H1 (cell line): ENCODE data around the gene TTC3. TPM values are rescaled to one million over a fixed set of nuclear protein-coding genes. Genes with fewer than 3 reads are reported as not detected.

Experiments
- CTCF ChIA-PET: fragments of 300-600 bp; sonication (Branson Sonifier 250); formaldehyde crosslinking; loops from one replicate; lab custom pipeline; 2021; ENCODE audit not compliant: partially characterized antibody; lab: Charles Lee
- POLR2A ChIA-PET: fragments of 300-600 bp; sonication (Branson Sonifier 250); formaldehyde crosslinking; loops from one replicate; lab custom pipeline; 2021; ENCODE audit warnings: inconsistent platforms; ENCODE audit not compliant: partially characterized antibody; lab: Charles Lee
- DNase-seq, 2 experiments: peaks; one replicate each; pipeline versions ENCODE4 v3.0.0 to v3.0.0-alpha.2; 2010 to 2022; ENCODE audit warnings: low spot score in 2 of 2, low read depth in 1 of 2, mixed read lengths in 1 of 2
- FAIRE-seq: peaks from 2 replicates; lab custom pipeline; 2011; peaks lifted over from hg19 to GRCh38; lab: Jason Lieb, UNC
- H2AFZ ChIP-seq: 2 replicates; pipeline ENCODE4 v1.8.1; 2012; ENCODE audit warnings: low read length, inconsistent platforms
- H2AK5ac ChIP-seq: 2 replicates; pipeline ENCODE4 v1.6.1; 2013; ENCODE audit warnings: low read depth, low read length
- H2BK120ac ChIP-seq: replicated peaks from 2 replicates; pipeline ENCODE3; 2013; ENCODE audit warnings: low read depth, low read length, inconsistent platforms
- H2BK12ac ChIP-seq: 2 replicates; pipeline ENCODE4 v1.6.1; 2013; ENCODE audit warnings: low read depth, low read length
- H2BK15ac ChIP-seq: 2 replicates; pipeline ENCODE4 v1.6.1; 2013; ENCODE audit warnings: low read length
- H2BK20ac ChIP-seq: 2 replicates; pipeline ENCODE4 v1.6.1; 2013; ENCODE audit warnings: low read length
- H2BK5ac ChIP-seq: 2 replicates; pipeline ENCODE4 v1.6.1; 2013; ENCODE audit warnings: low read depth, low read length
- H3K14ac ChIP-seq: 2 replicates; pipeline ENCODE4 v1.6.1; 2013; ENCODE audit warnings: inconsistent platforms; ENCODE audit not compliant: insufficient read length
- H3K18ac ChIP-seq: 2 replicates; pipeline ENCODE4 v1.6.1; 2013; ENCODE audit warnings: low read length; ENCODE audit errors: extremely low read depth
- H3K23ac ChIP-seq: 2 replicates; pipeline ENCODE4 v1.6.1; 2013; ENCODE audit warnings: inconsistent platforms; ENCODE audit not compliant: insufficient read length
- H3K23me2 ChIP-seq: 2 replicates; pipeline ENCODE4 v1.6.1; 2013; ENCODE audit warnings: low read depth, low read length
- H3K27ac ChIP-seq: 2 replicates; pipeline ENCODE4 v1.6.1; 2011; ENCODE audit warnings: low read depth, low read length, inconsistent platforms
- H3K27me3 ChIP-seq, 4 experiments: replicated peaks in 1 of 4; 1 replicate in 1 of 4; 2 replicates in 3 of 4; pipeline versions ENCODE4 v1.6.1 to v1.8.1; 2011 to 2013; ENCODE audit warnings: low read length in 3 of 4, mild to moderate bottlenecking in 3 of 4, inconsistent platforms in 2 of 4, mixed read lengths in 2 of 4, moderate library complexity in 1 of 4; ENCODE audit not compliant: control insufficient read depth in 3 of 4, insufficient read depth in 3 of 4; ENCODE audit errors: extremely low read depth in 1 of 4
- H3K36me3 ChIP-seq, 4 experiments: 2 replicates each; pipeline versions ENCODE4 v1.6.1 to v1.8.1; 2011 to 2013; ENCODE audit warnings: mild to moderate bottlenecking in 4 of 4, low read length in 3 of 4, moderate library complexity in 2 of 4, control low read depth in 1 of 4, inconsistent platforms in 1 of 4; ENCODE audit not compliant: insufficient read depth in 4 of 4, control insufficient read depth in 2 of 4
- H3K4ac ChIP-seq: replicated peaks from 2 replicates; pipeline ENCODE3; 2013; ENCODE audit warnings: low read length, low read depth, mixed read lengths, inconsistent platforms; ENCODE audit not compliant: insufficient read length
- H3K4me1 ChIP-seq, 4 experiments: replicated peaks in 1 of 4; 1 replicate in 1 of 4; 2 replicates in 3 of 4; pipeline versions ENCODE4 v1.6.1 to v1.8.1; 2011 to 2013; ENCODE audit warnings: low read length in 3 of 4, inconsistent platforms in 2 of 4, mixed read lengths in 1 of 4; ENCODE audit not compliant: insufficient read depth in 4 of 4, control insufficient read depth in 3 of 4
- H3K4me2 ChIP-seq, 2 experiments: 2 replicates each; pipeline versions ENCODE4 v1.6.1 to v1.8.1; 2011 to 2013; ENCODE audit warnings: low read depth in 2 of 2, low read length in 2 of 2, control low read depth in 1 of 2, inconsistent platforms in 1 of 2, mild to moderate bottlenecking in 1 of 2; ENCODE audit not compliant: insufficient read depth in 1 of 2
- H3K4me3 ChIP-seq, 4 experiments: fragments of 200-600, 300-600 bp in 1 of 4; sonication (generic), shearing (Covaris generic), sonication (Bioruptor Twin) in 1 of 4; 2 replicates each; pipeline versions ENCODE4 v1.5.1 to v1.8.1; 2011 to 2016; ENCODE audit warnings: low read length in 4 of 4, low read depth in 3 of 4, control low read depth in 2 of 4, inconsistent platforms in 2 of 4, mild to moderate bottlenecking in 2 of 4, mixed read lengths in 1 of 4, moderate library complexity in 1 of 4; ENCODE audit not compliant: insufficient read depth in 2 of 4; ENCODE audit errors: extremely low read depth in 1 of 4
- H3K56ac ChIP-seq: replicated peaks from 2 replicates; pipeline ENCODE3; 2013; ENCODE audit warnings: low read depth, mild to moderate bottlenecking, mixed read lengths, low read length, inconsistent platforms; ENCODE audit not compliant: insufficient read length
- H3K79me1 ChIP-seq: 2 replicates; pipeline ENCODE4 v1.6.1; 2013; ENCODE audit warnings: low read depth, low read length, control low read depth
- H3K79me2 ChIP-seq, 2 experiments: 2 replicates each; pipeline versions ENCODE4 v1.6.1 to v1.8.1; 2012 to 2013; ENCODE audit warnings: low read length in 2 of 2, mild to moderate bottlenecking in 2 of 2, inconsistent platforms in 1 of 2; ENCODE audit not compliant: insufficient read depth in 2 of 2, control insufficient read depth in 1 of 2
- H3K9ac ChIP-seq, 4 experiments: replicated peaks in 1 of 4; 1 replicate in 1 of 4; 2 replicates in 3 of 4; pipeline versions ENCODE4 v1.6.1 to v1.8.1; 2011 to 2013; ENCODE audit warnings: low read depth in 3 of 4, low read length in 3 of 4, control low read depth in 2 of 4, mild to moderate bottlenecking in 2 of 4, moderate library complexity in 2 of 4, inconsistent platforms in 1 of 4; ENCODE audit errors: extremely low read depth in 1 of 4
- H3K9me3 ChIP-seq, 2 experiments: 2 replicates each; pipeline versions ENCODE4 v1.6.1 to v1.8.1; 2012 to 2013; ENCODE audit warnings: mild to moderate bottlenecking in 2 of 2, moderate library complexity in 2 of 2, control low read depth in 1 of 2, inconsistent platforms in 1 of 2, low read depth in 1 of 2, low read length in 1 of 2, mixed read lengths in 1 of 2; ENCODE audit not compliant: insufficient read depth in 2 of 2
- H4K20me1 ChIP-seq, 2 experiments: replicated peaks in 1 of 2; 2 replicates each; pipeline versions ENCODE3 to v1.8.1; 2011 to 2013; ENCODE audit warnings: inconsistent platforms in 2 of 2, low read length in 2 of 2, mild to moderate bottlenecking in 1 of 2; ENCODE audit not compliant: insufficient read depth in 2 of 2, control insufficient read depth in 1 of 2
- H4K5ac ChIP-seq: 2 replicates; pipeline ENCODE4 v1.6.1; 2013; ENCODE audit warnings: low read length, low read depth, mixed read lengths, inconsistent platforms; ENCODE audit not compliant: insufficient read length
- H4K8ac ChIP-seq: 2 replicates; pipeline ENCODE4 v1.8.0; 2013; ENCODE audit warnings: mild to moderate bottlenecking, moderate library complexity, low read length, inconsistent platforms; ENCODE audit not compliant: insufficient read depth; ENCODE audit errors: extremely low read depth
- H4K91ac ChIP-seq: replicated peaks from 2 replicates; pipeline ENCODE3; 2013; ENCODE audit warnings: low read length, mixed read lengths, inconsistent platforms; ENCODE audit not compliant: insufficient read length
- CBX8 ChIP-seq: fragments of 300-800, 300-1000 bp; sonication (generic); IDR thresholded peaks from 2 replicates; pipeline ENCODE4 v1.7.1; 2016; ENCODE audit warnings: low read depth, low read length, borderline replicate concordance
- CHD2 ChIP-seq: IDR thresholded peaks from 2 replicates; pipeline ENCODE4 v1.6.1; 2012; ENCODE audit warnings: low read length, improper control_type of control experiment
- HDAC2 ChIP-seq, 2 experiments: fragments of 300-600 bp in 1 of 2; sonication (generic) in 1 of 2; IDR thresholded peaks; 2 replicates each; pipeline ENCODE4 v1.6.1; 2011 to 2012; ENCODE audit warnings: low read depth in 2 of 2, low read length in 2 of 2, mild to moderate bottlenecking in 2 of 2, moderate library complexity in 2 of 2, borderline replicate concordance in 1 of 2, inconsistent platforms in 1 of 2
- PHF8 ChIP-seq: fragments of 200-600 bp; sonication (generic); conservative IDR thresholded peaks from 2 replicates; pipeline ENCODE4 v1.7.1; 2012; ENCODE audit warnings: low read depth, mild to moderate bottlenecking, inconsistent platforms, low read length, moderate library complexity
- RXRA ChIP-seq: IDR thresholded peaks from 2 replicates; pipeline ENCODE4 v1.6.1; 2011; ENCODE audit warnings: low read depth, mild to moderate bottlenecking, low read length, moderate library complexity; ENCODE audit not compliant: insufficient read depth
- WGBS, 2 experiments: shearing (Covaris generic) in 1 of 2; methylation state at CpG; one replicate each; pipeline versions ENCODE4 v1.1.6 to v1.1.7; 2013 to 2015; ENCODE audit warnings: low lambda C conversion rate in 2 of 2, mixed read lengths in 2 of 2, inconsistent platforms in 1 of 2, low coverage in 1 of 2, missing lambda C conversion rate in 1 of 2; ENCODE audit not compliant: insufficient replicate concordance in 2 of 2, insufficient coverage in 1 of 2, insufficient read length in 1 of 2; ENCODE audit errors: extremely low coverage in 1 of 2, missing lambda C conversion rate in 1 of 2; 5-methylcytosine and 5-hydroxymethylcytosine counted together
- polyA plus RNA-seq, 7 experiments: library from polyadenylated mRNA; depleted of rRNA in 3 of 7; stranded (reverse) in 5 of 7; unstranded in 2 of 7; fragments of >200 nt in 5 of 7; fragments of 200-250 nt in 2 of 7; gene quantifications; 1 replicate in 5 of 7; 2 replicates in 1 of 7; 4 replicates in 1 of 7; pipeline versions ENCODE4 v1.2.1 to v1.2.3, GENCODE V29; 2011 to 2013; ENCODE audit warnings: missing spikeins in 2 of 7, mixed read lengths in 2 of 7
- total RNA-seq: library from RNA; stranded (reverse); fragmentation: NEBNext Ultra II Directional; extraction: Animal tissue kit (Norgen Biotek cat#: 25700); gene quantifications from 2 replicates; pipeline ENCODE4 v1.2.1, GENCODE V29; 2021
- TF ChIP-seq, protein P1 (sequence below): IDR thresholded peaks from 2 replicates; pipeline ENCODE4 v1.6.1; 2012; ENCODE audit warnings: low read length, inconsistent platforms
- TF ChIP-seq, protein P2 (sequence below): IDR thresholded peaks from 2 replicates; pipeline ENCODE4 v1.6.1; 2011; ENCODE audit warnings: low read length, improper control_type of control experiment
- TF ChIP-seq, protein P3 (sequence below), 3 experiments: IDR thresholded peaks; 1 replicate in 2 of 3; 2 replicates in 1 of 3; pipeline versions ENCODE4 v1.5.1 to v1.6.1; 2011; ENCODE audit warnings: low read length in 3 of 3, mild to moderate bottlenecking in 3 of 3, inconsistent platforms in 2 of 3, low read depth in 1 of 3, moderate library complexity in 1 of 3; ENCODE audit not compliant: insufficient read depth in 1 of 3; ENCODE audit errors: control extremely low read depth in 1 of 3

Gene TTC3
- total and polyA plus RNA-seq, 2 of the 8 experiments (the other 6 are each of a cell fraction or from before 2014, with no cell fraction given): 11.0 to 36.2 TPM

DNA sequence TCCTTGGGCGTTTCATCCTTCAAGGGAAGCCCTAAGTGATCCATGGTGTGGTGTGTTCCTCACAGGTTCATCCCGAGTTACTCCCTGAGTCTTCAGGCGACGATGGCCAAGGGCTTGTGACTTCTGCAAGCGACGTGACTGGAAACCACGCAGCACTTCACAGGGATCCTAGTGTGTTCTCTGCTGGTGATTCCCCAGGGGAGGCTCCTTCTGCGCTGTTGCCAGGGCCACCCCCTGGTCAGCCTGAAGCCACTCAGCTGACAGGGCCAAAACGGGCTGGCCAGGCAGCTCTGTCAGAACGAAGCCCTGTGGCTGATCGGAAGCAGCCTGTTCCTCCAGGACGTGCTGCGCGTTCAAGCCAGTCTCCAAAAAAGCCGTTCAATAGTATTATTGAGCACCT is 122.6 kb downstream of the TTC3 start:
- H3K4me1 ChIP-seq: peaks cover 0 to 8% (median 0%) of the 10 kb centered on the region in 4 experiments; a peak in 3 of 7 replicates

More for the DNA sequence above, 122.6 kb downstream of the TTC3 start:
- Histone ChIP-seq H2BK15ac (no peak overlapping the region), H3K27me3 (no peaks in the 10 kb centered on the region), H3K56ac (no peak overlapping the region), H3K14ac (no peak overlapping the region), H3K79me1 (no peaks in the 10 kb centered on the region), H4K5ac (no peak overlapping the region), H3K4ac (no peak overlapping the region), H3K27ac (no peak overlapping the region), H3K9me3 (no peaks in the 10 kb centered on the region), H2BK20ac (no peak overlapping the region), H3K23me2 (no peaks in the 10 kb centered on the region; the same call in 1 of the 2 replicates), H2AFZ (no peak overlapping the region), H3K4me2 (no peak overlapping the region), H3K36me3 (peaks cover 0 to 3% (median under 1%) of the 10 kb centered on the region in 4 experiments; a peak in 4 of 8 replicates), H3K4me3 (no peak overlapping the region), H3K23ac (no peak overlapping the region), H4K8ac (no peak overlapping the region), H2BK12ac (no peak overlapping the region), H2BK120ac (no peak overlapping the region), H3K9ac (no peak overlapping the region), H2BK5ac (no peak overlapping the region), H4K91ac (no peak overlapping the region), H3K18ac (no peak overlapping the region), H2AK5ac (no peak overlapping the region), H3K79me2 (no peaks in the 10 kb centered on the region), H4K20me1 (no peaks in the 10 kb centered on the region)
- WGBS, 2 experiments: 97% methylated on average over 15 of the region's 15 CpGs; no CpG with 5 or more reads in 1 of the 2 experiments
- ChIA-PET POLR2A (no interaction called here), CTCF (no interaction called here)
- DNase-seq (no peak), FAIRE-seq (no peak)
- TF ChIP-seq, protein P1, sequence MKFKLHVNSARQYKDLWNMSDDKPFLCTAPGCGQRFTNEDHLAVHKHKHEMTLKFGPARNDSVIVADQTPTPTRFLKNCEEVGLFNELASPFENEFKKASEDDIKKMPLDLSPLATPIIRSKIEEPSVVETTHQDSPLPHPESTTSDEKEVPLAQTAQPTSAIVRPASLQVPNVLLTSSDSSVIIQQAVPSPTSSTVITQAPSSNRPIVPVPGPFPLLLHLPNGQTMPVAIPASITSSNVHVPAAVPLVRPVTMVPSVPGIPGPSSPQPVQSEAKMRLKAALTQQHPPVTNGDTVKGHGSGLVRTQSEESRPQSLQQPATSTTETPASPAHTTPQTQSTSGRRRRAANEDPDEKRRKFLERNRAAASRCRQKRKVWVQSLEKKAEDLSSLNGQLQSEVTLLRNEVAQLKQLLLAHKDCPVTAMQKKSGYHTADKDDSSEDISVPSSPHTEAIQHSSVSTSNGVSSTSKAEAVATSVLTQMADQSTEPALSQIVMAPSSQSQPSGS: no peak
- TF ChIP-seq HDAC2 (IDR thresholded peaks at IDR 0.05; ENCODE audit: borderline replicate concordance in 1 of 2, low read depth in 2 of 2, low read length in 2 of 2) (no peak), RXRA (no peak), CBX8 (no peak), PHF8 (no peak), CHD2 (no peak)
- TF ChIP-seq, protein P2, sequence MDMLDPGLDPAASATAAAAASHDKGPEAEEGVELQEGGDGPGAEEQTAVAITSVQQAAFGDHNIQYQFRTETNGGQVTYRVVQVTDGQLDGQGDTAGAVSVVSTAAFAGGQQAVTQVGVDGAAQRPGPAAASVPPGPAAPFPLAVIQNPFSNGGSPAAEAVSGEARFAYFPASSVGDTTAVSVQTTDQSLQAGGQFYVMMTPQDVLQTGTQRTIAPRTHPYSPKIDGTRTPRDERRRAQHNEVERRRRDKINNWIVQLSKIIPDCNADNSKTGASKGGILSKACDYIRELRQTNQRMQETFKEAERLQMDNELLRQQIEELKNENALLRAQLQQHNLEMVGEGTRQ: no peak
- TF ChIP-seq, protein P3, sequence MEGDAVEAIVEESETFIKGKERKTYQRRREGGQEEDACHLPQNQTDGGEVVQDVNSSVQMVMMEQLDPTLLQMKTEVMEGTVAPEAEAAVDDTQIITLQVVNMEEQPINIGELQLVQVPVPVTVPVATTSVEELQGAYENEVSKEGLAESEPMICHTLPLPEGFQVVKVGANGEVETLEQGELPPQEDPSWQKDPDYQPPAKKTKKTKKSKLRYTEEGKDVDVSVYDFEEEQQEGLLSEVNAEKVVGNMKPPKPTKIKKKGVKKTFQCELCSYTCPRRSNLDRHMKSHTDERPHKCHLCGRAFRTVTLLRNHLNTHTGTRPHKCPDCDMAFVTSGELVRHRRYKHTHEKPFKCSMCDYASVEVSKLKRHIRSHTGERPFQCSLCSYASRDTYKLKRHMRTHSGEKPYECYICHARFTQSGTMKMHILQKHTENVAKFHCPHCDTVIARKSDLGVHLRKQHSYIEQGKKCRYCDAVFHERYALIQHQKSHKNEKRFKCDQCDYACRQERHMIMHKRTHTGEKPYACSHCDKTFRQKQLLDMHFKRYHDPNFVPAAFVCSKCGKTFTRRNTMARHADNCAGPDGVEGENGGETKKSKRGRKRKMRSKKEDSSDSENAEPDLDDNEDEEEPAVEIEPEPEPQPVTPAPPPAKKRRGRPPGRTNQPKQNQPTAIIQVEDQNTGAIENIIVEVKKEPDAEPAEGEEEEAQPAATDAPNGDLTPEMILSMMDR (IDR thresholded peaks at IDR 0.05; ENCODE audit: control extremely low read depth in 1 of 3, insufficient read depth in 1 of 3, low read depth in 1 of 3, low read length in 3 of 3): no peak
